OCI-LY3 (cell line): ENCODE results near the gene FAM162B.

Experiments
- H2AFZ ChIP-seq: fragments of 200-600, 300-600 bp; shearing (Covaris generic); 2 replicates; pipeline ENCODE4 v1.6.0; 2014; ENCODE audit warnings: antibody characterized with exemption, low read depth, low read length
- H3K27ac ChIP-seq: fragments of 200-600, 300-600 bp; sonication (generic); 2 replicates; pipeline ENCODE4 v1.5.1; 2014; ENCODE audit warnings: mild to moderate bottlenecking, low read length, moderate library complexity, mixed read lengths
- H3K27me3 ChIP-seq: fragments of 200-600, 300-600 bp; sonication (generic); 2 replicates; pipeline ENCODE4 v1.6.1; 2014; ENCODE audit warnings: low read depth, low read length, mixed read lengths
- H3K36me3 ChIP-seq: fragments of 200-600, 300-600 bp; sonication (generic); replicated peaks from 2 replicates; pipeline ENCODE3; 2014; ENCODE audit warnings: low read depth, low read length, mixed read lengths
- H3K4me1 ChIP-seq: fragments of 300-600, 200-600 bp; sonication (generic); 2 replicates; pipeline ENCODE4 v1.6.1; 2014; ENCODE audit warnings: low read length, mixed read lengths
- H3K4me2 ChIP-seq: fragments of 200-600, 300-600 bp; sonication (generic); 2 replicates; pipeline ENCODE4 v1.6.1; 2014; ENCODE audit warnings: low read length, mixed read lengths
- H3K4me3 ChIP-seq: fragments of 300-600, 200-600 bp; sonication (generic); 2 replicates; pipeline ENCODE4 v1.5.1; 2014; ENCODE audit warnings: antibody characterized with exemption, mild to moderate bottlenecking, low read length, moderate library complexity
- H3K79me2 ChIP-seq: fragments of 300-600, 200-600 bp; shearing (Covaris generic); 2 replicates; pipeline ENCODE4 v1.6.1; 2014; ENCODE audit warnings: mild to moderate bottlenecking, low read length, mixed read lengths
- H3K9ac ChIP-seq: fragments of 300-600, 200-600 bp; shearing (Covaris generic); 2 replicates; pipeline ENCODE4 v1.6.0; 2014; ENCODE audit warnings: mild to moderate bottlenecking, low read length, moderate library complexity
- H3K9me3 ChIP-seq: fragments of 200-600, 300-600 bp; shearing (Covaris generic); 2 replicates; pipeline ENCODE4 v1.6.1; 2014; ENCODE audit warnings: low read length, mixed read lengths; ENCODE audit not compliant: insufficient read depth
- H4K20me1 ChIP-seq: fragments of 200-600, 300-600 bp; sonication (generic); 2 replicates; pipeline ENCODE4 v1.6.1; 2016; ENCODE audit warnings: low read length, mixed read lengths; ENCODE audit not compliant: insufficient read depth
- CTCF ChIP-seq: fragments of 200-600, 300-600 bp; sonication (generic); IDR thresholded peaks from 2 replicates; pipeline ENCODE4 v1.5.1; 2014; ENCODE audit warnings: antibody characterized with exemption, low read length, low read depth
- EZH2phosphoT487 ChIP-seq: fragments of 200-600 bp; shearing (Covaris generic); IDR thresholded peaks from 2 replicates; pipeline ENCODE4 v1.6.1; 2018; ENCODE audit warnings: antibody characterized with exemption, mixed run types, low read depth

Gene FAM162B

GRCh38 chr6:116764629-116764960 is 924 bp downstream of the FAM162B start:
- Histone ChIP-seq H2AFZ (no peak overlapping the region), H3K27ac (no peak overlapping the region), H3K9ac (no peak overlapping the region), H3K79me2 (no peaks in the 10 kb centered on the region), H3K27me3 (no peaks in the 10 kb centered on the region), H4K20me1 (no peaks in the 10 kb centered on the region), H3K9me3 (no peaks in the 10 kb centered on the region), H3K4me3 (no peak overlapping the region), H3K4me1 (no peaks in the 10 kb centered on the region), H3K36me3 (no peaks in the 10 kb centered on the region), H3K4me2 (no peak overlapping the region)
- TF ChIP-seq EZH2phosphoT487 = no peak
- no peak for TF ChIP-seq CTCF

GRCh38 chr6:116763906-116764628 is 1.5 kb downstream of the FAM162B start:
- H3K36me3 ChIP-seq = no peaks in the 10 kb centered on the region
- H3K9ac ChIP-seq = no peak overlapping the region
- H4K20me1 ChIP-seq = no peaks in the 10 kb centered on the region
- H3K9me3 ChIP-seq = no peaks in the 10 kb centered on the region
- no peak overlapping the region for H2AFZ ChIP-seq
- no peak overlapping the region for H3K4me3 ChIP-seq
- no peak overlapping the region for H3K4me2 ChIP-seq
- H3K27me3 ChIP-seq = no peaks in the 10 kb centered on the region
- H3K79me2 ChIP-seq = no peaks in the 10 kb centered on the region
- H3K4me1 ChIP-seq = no peaks in the 10 kb centered on the region
- H3K27ac ChIP-seq = no peak overlapping the region
- no peak for TF ChIP-seq EZH2phosphoT487
- TF ChIP-seq CTCF = no peak

GRCh38 chr6:116763048-116763447 is 2.5 kb downstream of the FAM162B start:
- Histone ChIP-seq H3K4me1 (no peaks in the 10 kb centered on the region), H3K9me3 (no peaks in the 10 kb centered on the region), H4K20me1 (no peaks in the 10 kb centered on the region), H3K27me3 (no peaks in the 10 kb centered on the region), H3K36me3 (no peaks in the 10 kb centered on the region), H3K4me2 (no peak overlapping the region), H3K4me3 (no peak overlapping the region), H2AFZ (no peak overlapping the region), H3K9ac (no peak overlapping the region), H3K79me2 (no peaks in the 10 kb centered on the region), H3K27ac (no peak overlapping the region)
- TF ChIP-seq CTCF (no peak), EZH2phosphoT487 (no peak)

- Histone ChIP-seq H2AFZ (peak overlapping the region; percentile 83; the same call in 1 of the 2 replicates), H3K79me2 (no peaks in the 10 kb centered on the region), H3K36me3 (no peaks in the 10 kb centered on the region), H3K4me1 (no peaks in the 10 kb centered on the region), H3K4me2 (peak overlapping the region; percentile 27; the same call in 1 of the 2 replicates), H3K4me3 (no peak overlapping the region), H3K27me3 (no peaks in the 10 kb centered on the region), H4K20me1 (no peaks in the 10 kb centered on the region), H3K9me3 (no peaks in the 10 kb centered on the region), H3K27ac (no peak overlapping the region), H3K9ac (no peak overlapping the region)
- no peak for TF ChIP-seq EZH2phosphoT487
- no peak for TF ChIP-seq CTCF
Observed at GRCh38 chr6:116762235-116762634, 3.3 kb downstream of the FAM162B start.
